ENCODE results near the gene HMGB4.

HMGB4 gene, protein sequence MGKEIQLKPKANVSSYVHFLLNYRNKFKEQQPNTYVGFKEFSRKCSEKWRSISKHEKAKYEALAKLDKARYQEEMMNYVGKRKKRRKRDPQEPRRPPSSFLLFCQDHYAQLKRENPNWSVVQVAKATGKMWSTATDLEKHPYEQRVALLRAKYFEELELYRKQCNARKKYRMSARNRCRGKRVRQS

DNA sequence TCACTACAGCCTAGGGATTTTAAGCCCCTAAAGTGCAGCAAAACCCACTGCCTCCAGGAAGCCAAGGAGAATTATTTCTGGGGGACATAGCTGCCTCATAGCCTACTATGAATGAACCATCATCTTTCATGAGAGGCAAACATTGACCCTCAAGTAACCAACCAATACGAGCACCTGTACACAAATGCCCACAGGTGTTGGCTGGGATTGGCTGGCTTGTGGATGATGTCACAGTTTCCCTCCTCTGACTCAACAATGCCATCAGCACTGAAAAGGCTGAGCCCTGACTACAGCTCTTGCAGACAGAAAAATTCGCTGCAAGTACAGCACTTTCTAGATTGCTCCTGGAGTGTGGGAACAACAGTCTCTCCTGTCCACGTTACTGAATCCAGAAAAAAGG is at the start of gene HMGB4:
Gene HMGB4, plus strand, starts transcription at position 301 of the 400 bp plus-strand sequence. CDS start 113 bp downstream, outside the sequence.
- no peak for DNase-seq

DNA sequence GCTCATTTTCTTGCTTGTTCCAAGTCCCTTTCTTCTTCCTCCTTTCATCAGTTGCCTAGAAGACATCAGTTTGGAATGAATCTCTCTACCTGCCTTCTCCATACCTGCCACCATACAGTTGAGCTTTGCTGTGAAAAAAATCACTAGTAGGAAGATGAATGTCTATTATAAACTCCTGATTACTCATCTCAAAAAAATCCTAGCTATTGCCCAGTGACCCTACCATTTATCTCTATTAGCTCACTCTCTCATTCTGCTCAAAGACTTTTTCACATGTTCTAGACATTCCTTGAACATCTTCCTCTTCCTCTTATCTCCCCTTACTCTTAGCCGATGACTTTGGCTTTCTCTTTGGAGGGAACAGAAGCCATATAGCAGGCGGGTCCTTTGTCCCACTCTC is 49.7 kb upstream of the HMGB4 start:
- no peak for DNase-seq

DNA sequence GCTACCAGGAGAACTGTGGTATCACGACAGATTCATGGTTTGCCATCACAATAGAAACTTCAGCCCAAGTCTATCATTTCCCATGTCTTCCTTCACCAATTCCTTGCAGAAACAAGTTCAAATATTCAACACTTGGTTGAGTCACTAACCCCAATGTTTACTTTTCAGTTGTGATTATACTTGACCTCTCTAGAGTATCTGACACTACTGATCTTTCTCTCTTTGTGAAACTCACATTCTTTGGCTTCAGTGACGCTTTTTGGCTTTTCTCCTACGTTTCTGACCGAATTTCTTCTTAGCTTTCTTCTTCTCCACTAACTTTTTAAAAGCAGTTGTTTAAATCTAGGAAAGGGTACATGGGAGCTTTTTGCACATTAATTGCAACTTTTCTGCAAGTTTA is 48.8 kb upstream of the HMGB4 start:
- DNase-seq: no peak

DNA sequence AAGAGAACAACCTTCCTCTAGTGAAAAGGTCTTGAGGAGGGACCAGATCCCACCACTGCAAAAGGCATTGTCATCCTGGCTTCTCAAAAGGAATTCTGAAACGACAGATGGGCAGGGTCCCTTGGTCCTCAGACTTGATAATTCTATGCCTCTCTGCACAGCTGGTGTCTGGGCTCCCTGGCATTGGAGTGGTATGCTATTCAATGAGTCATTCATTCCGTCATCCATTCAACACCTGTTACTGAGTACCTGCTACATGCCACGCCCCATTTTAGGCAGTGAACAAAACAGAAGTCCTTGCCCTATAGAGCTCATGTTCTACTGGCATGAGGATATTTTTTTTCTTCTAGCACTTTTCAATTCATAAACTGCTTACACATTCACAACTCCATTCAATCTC is 45.8 kb upstream of the HMGB4 start:
- DNase-seq: no peak

DNA sequence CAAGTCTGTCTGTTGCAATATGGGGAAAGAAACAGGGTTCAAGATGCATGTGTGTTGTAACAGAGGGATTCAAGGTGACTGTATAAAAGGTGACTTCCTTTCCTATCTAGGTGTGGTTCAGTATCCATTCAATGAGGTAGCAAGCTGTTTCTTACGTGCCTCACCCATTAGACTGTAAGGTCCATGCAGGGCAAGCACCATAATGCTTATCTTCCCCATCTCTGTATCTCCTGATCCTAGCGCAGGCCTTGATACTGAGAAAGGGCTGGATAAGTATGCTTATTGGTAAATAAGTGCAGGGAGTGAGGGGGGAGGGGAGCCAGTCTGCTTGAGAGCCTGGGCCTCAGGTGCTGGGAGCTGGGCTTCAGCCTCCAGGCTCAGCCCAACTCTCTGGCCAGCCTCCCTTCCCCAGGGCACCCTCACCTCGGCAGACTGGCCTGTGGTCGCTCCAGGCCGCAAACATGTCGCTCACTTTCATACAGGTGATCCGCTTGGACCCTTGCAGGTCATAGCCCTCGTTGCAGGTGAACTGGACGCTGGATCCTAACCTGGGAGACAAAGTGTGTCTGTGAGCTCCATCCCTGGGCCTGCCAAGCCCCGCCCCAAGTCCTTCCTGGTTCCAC is 44.5 kb upstream of the HMGB4 start:
- no peak for DNase-seq

DNA sequence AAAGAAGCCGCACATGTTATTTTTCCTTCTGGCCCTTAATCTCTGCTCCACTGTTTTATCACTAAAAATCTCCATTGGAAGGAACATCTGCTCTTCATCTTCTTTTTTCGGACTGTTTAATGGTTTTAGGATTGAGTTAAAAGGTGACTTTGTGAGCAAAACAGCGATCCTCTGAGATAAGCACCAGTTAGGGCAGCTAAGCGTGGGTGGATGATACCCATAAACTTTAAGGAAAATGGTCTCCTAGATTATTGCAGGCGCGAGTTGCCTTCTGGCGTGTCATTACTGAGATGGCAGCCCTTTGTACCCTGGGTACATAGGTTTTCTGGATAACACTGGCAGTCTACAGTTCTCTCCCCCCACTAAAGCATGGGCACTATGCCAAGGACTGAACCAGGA is 44.0 kb upstream of the HMGB4 start:
- no peak for DNase-seq

DNA sequence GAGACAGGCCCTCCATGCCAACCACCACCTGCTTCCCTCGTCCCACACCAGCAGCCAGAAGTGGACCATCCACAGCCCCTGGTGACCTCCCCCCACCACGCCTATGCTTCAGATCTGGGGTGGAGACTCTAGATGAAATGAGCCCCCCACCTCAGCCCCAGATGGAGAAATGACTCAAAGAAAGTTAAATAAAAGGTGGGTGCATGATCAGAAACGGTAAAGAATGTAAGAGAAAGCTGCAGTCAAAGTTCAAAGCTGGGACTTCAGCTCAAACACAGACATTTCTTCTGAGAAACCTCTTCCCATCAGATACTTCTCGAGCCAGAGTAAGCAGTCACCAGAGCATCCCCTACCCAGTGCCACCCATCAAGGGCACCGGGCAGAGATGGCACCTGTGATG is 43.1 kb upstream of the HMGB4 start:
- DNase-seq: no peak

DNA sequence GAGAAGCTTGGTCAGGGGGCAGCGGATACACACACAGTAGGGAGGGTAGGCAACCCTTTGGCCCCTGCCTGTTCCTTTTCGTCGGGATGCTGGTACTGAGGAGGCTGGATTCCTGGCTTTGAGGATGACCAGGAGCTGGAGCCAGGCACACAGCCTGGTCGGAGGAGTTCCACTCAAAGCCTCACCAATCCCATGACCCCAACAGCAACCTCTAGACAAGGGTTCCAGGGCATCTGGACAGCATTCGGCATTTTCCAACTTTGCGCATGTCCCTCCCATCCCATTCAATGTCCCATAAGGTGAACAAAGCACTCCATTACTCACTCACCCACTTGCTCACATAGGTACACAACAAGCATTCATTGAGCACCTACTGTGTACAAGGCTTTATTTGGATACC is 42.6 kb upstream of the HMGB4 start:
- DNase-seq: no peak

DNA sequence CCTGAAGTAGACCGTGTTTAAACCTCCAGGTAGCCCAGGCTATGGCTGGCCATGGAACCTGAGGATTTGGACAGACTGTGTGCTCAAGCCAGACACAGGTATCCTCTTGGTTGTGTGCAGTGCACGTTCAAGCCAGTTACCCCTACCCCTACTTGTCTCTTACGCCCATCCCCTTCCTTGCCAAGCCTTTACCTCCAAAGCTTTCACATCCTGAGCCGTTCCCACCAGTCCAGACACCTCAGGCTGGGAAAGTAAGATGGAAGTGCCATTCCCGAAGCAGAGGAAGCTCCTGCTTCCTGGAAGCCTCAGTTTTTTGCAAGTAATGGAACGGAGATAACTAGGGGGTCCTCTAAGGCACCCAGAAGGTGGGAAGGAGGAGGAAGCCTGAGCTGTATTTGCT is 41.5 kb upstream of the HMGB4 start:
- DNase-seq: no peak

DNA sequence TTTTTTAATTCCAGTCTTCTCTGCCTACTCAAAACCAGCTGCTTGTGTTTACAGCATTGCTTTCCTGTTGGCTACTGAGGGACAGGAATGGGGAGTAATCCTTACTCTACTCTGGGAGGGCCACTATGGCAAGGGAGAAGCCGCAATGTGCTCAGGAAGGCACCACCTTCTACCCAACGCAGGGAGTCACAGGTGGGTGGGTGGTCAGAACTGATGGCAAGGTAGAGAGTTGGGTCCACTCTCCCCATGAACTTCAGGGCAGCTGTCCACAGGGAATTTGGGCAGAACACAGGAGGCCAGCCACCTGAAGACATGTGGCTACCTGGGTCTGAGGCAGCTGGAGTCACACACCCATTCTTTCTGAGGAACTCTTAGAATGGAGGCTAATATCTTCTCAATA is 40.5 kb upstream of the HMGB4 start:
- DNase-seq: no peak

DNA sequence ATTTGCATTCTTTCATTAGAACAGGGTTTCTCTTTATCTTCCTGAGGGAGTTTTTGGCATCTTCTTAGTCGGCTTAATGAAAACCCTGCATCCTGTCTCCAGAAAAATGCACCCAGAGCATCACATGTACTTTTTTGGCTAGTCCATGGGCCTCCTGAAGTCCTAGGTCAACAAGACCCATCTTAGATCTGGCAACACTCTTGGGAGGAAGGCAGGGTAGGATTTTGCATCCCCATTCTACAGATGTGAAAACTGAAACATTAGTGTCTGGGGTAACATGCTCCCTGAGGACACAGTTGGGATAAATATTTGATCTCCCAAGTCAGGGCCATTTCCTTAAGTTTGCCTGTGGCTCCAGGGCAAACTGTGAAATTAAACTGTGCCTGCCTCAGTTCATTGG is 40.0 kb upstream of the HMGB4 start:
- DNase-seq: no peak

DNA sequence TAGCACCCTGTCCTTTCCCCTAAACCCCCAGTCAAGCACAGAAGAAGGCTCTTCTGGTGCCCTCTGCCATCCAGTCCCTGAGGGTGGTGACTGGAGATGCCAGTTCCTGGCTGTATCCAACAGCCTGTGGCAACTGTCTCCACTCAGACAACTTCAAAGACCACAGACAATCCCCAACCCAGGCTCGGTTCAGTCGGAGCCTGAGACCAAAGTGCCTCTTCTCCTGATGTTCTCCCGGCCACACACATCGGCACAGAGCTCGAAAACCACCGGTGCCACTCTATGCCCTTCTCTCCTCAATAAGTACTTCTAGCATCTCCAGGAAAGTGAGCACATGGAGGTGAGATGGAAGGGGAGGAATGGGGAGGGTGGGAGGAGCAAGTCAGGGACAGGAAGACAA is 39.6 kb upstream of the HMGB4 start:
- DNase-seq: no peak

DNA sequence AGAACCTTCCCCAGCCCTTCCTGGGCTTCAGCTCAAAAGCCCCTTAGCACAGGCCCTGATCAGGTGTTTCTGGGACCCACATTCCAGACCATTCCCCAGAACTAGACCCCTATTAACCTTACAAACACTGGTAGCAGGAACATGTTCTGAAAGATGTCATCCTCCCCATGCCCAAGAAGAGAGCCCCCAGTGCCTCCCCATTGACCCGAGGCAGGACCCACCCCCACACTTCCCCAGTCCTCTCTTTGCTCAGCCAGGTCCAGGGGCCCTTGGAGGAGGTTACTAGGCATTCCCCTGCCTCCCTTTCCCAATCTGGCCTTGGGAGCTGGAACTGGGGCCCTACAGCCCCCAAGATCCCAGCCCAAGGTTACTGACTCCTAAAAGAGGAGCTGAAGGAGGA is 38.9 kb upstream of the HMGB4 start:
- DNase-seq: no peak

DNA sequence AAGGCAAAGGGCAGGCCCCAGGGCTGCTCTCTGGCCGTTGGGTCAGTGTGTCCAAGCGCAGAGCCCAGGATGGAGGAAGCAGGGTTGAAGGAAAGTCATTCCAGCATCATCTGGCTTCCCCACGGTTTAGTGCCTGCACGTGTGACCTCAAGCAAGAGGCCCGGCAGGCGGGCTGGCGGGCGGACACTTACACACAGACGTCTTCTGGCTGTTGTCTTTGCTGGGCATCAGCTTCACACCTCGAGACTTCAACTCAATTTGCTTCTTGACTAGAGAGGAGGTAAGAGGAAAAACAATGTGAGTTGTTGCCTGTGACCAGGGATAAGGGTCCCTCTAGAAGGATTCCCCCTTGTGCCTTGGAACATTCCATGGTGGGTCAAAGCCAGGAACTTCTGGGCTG is 38.4 kb upstream of the HMGB4 start:
- no peak for DNase-seq

DNA sequence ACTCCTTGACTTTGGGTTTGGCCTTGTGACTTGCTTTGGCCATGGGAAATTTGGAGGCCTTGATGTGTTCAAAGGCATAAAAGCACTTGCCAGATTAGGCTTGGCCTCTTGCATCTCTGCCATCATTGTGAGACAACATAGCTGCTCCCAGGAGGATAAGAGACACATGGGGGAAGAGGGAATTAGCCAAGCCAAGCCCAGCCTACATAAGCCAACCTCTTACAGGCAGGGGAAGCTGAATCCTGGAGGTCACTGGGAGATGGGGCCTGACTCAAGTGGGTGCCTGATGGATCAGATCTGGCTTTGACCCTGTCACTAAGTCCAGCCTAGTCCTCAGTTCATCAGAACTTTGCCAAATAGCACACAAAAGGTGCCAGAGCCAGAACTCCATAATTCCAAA is 37.6 kb upstream of the HMGB4 start:
- DNase-seq: no peak

DNA sequence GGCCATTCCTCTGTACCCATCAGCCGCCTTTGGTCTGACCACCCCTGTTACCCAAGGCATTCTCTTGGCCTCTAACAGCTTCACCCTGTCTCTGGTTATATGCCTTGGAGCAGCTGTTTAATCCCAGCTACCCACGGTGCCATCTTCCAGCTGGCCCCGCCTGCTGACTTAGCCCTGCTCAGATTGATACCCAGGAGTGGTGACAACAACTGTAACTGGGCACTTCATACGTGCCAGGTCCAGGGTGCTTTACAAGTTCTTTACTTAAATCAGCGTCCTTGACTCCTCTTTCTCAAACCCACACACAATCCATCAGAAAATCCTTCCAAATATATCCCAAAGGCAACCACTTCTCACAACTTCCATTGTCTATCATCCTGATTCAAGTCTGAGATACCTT is 37.2 kb upstream of the HMGB4 start:
- no peak for DNase-seq

DNA sequence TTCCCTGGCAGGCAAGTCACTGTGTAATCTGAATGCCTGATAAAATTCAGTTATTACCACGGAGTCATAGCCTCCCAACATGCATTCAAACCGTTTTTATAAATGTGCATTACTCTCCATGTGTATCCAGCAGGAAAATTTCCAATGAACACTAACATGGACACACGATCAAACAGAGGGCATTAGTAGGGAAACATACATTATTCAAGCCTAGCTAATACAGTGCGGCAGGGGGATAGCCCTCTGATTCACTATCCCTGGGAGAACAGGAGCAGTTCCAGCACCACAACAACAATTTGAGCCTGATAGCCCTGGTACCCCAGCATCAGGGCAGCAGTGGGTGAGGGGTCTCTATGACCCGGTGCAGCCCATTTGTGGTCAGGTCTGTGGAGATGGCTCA is 35.8 kb upstream of the HMGB4 start:
- no peak for DNase-seq

DNA sequence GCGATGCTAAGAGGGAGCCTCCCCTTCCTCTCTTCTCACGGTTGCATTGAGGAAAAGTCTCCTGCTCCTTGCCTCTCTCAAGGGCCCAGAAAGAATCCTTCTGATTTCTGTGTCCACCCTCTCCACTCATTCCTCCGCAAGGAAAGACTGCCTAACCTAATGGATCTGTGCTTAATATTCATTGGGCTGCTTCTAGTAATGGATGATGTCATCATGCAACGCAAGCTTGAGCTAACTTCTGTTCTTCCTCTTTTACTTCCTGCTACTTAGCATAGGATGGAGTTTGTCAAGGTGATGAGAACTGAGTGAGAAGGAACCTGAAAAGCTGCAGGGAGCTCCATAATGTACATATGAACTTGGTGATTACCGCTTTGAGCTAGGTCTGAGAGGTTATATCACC is 35.2 kb upstream of the HMGB4 start:
- no peak for DNase-seq

DNA sequence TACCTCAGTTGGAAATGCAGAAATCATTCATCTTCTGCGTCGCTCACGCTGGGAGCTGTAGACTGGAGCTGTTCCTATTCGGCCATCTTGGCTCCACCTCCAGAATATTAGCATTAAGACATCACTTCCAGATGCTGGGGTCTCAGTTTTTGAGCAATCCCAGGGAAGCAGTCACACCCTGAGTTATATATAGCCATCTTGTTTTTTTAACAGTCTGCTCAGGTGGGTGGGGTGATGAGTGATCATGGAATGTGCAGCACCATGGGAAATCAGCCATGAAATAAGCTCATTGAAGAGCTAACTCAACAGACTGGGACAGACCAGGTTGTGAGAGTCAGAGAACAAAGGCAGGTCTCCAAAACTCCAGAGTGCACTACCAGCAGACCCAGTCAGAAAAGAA is 27.0 kb upstream of the HMGB4 start:
- no peak for DNase-seq

DNA sequence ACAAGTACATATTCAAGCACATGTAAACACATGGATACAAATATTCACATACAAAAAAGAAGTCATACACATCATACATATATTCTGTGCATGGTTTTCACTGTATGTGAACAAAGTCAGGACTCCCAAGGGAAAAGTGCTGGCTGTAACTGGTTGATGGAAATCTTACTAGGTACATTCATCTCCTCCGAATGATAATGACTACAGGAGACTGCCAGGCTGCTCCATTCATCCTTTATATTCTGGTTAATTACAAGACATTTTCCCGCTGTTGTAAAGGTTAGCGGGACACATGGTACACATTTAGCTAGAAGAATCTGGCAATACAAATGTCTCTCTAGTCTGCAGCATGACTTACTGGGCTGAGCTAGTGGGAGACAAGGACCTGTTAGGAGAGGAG is 26.2 kb upstream of the HMGB4 start:
- DNase-seq: no peak

DNA sequence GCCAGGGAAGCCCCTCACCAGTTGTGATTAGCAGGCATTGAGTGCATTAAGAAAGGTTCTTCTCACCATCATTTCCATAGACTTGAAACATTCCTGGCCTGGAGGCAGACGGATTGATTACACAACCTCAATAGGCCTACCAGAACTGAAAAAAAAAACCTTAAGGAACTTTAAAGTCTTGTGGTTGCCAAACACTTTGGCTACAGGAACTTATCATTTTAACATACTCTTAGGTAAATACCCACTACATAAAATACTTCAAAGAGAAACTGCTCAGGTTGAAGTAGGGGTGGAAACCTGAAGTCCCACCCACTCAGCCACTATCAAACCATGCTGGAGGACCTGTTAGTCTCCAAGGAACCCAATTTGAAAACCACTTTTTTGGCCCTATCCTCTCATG is 22.4 kb upstream of the HMGB4 start:
- no peak for DNase-seq

DNA sequence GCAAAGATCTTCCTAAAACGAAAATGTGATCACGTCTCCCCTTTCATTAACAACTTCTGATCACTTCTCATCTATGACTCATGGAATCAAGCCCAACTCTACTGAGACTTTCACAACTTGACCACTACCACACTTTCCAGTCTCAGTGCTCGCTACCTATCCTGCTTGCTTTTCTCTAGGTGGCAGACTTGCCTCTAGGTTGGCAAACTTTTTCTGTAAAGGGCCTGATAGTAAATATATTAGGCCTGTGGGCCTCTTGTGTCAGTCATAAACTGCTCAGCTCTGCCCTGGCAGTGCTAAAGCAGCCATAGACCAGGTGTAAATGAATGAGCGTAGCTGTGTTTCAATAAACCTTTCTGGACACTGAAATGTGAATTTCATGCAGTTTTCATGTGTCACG is 21.5 kb upstream of the HMGB4 start:
- DNase-seq: no peak

DNA sequence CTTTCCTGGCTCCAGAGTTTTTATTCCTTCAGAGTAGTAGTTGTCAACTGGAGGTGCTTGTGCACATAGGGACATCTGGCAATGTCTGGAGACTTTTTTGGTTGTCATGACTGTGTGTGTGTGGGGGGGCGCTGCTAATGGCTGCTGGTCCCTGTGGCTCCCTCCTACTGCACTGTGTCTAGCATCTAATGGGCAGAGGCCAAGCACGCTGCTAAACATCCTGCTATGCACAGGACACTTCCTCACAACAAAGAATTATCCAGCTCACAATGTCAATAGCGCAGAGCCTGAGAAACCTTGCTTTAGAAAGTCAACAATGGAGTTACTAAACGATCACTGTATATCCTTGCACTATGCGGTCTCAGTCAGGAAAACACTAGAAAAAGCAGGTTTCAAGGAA is 19.7 kb upstream of the HMGB4 start:
- DNase-seq: no peak

DNA sequence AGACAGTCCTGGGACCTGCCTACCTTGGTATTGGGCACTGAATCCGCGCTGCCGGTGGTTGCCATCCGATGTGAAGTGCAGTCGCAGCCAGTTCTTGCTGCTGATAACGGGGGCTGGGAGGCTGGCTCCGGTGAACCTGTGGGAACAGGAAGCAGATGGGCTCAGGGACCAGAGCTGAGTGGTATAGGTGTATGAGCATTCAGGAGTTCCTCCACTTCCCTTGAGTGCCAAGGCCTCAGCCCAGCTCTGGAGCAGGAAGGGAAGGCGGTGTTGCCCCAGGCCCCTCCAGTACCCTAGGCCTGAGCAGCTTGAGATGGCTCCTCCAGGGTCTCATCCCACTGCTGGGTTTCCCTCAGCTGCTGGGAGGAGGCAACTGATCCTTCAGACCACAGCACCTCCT is 17.0 kb upstream of the HMGB4 start:
- no peak for DNase-seq

DNA sequence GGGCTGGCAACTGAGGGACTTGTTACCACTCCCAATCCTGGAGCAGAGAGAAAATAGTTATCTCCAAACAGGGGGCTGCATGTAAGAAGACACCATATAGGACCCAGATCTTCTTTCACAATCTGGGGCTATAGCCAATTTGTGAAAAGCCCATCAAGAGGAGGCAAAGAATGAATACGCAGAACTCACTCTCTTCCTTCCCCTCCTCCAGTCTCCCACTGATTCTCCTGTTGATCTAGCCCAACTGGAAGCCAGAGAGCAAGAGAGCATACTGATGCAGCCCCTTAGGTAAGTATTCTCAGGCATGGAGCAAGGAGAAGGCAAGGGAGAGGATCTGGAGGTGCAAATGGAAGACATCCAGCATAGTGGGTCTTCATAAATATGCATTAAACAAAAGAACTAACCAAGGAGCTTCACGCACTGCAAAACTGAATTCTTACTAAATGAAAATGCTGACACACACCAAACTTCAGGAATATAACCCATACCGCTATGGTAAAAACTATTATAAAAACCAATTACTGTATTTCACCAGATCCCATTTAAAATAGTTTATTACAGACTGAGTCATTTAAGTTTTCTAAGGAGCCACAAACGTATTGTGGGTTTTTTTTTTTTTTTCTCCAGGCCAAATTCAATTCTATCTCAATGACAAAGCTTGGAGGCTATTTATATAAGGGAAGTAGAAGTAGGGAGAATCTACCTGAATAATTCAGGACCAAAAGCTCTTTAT is 15.5 kb upstream of the HMGB4 start:
- no peak for DNase-seq

All from NCI-H1105 (cell line).